Measurements from ENCODE around the gene IFFO2. TPM values are rescaled to one million over a fixed set of nuclear protein-coding genes. Genes with fewer than 3 reads are reported as not detected.

IFFO2 gene
- total RNA-seq, 1 experiment from 2014 or later: 18.7 TPM

GRCh38 chr1:18907021-18907916, 49.2 kb downstream of the IFFO2 start:
- POLR2A ChIA-PET: no interaction called here
- intact Hi-C loops (cut with micrococcal nuclease; ENCODE audit: unreplicated experiment): loop anchor here (5.0 kb wide), 1 partner anchor 190 kb away; no protein-coding TSS in a partner anchor
- no peak overlapping the region for H3K27ac Mint-ChIP-seq (ENCODE audit: unreplicated experiment)
- Histone ChIP-seq H3K4me1 (peaks cover 6% of the 10 kb centered on the region), H3K4me3 (ENCODE audit: low read depth, low read length) (no peak overlapping the region), H3K36me3 (ENCODE audit: control insufficient read depth, insufficient read depth, low read length) (no peaks in the 10 kb centered on the region), H3K9me3 (no peaks in the 10 kb centered on the region), H3K27me3 (replicated peaks; ENCODE audit: control insufficient read depth, insufficient read depth, low read length) (no peaks in the 10 kb centered on the region)
- H3K9me3 Mint-ChIP-seq (ENCODE audit: unreplicated experiment): no peaks in the 10 kb centered on the region
- no peaks in the 10 kb centered on the region for H3K4me1 Mint-ChIP-seq (ENCODE audit: low read depth, unreplicated experiment)
- DNase-seq: peak in 1 of 2 experiments; percentile 56
- peaks cover 12% of the 10 kb centered on the region for H3K36me3 Mint-ChIP-seq (ENCODE audit: insufficient read depth, unreplicated experiment)
- CTCF ChIA-PET: interaction anchor here (0.6 to 1.3 kb wide), 15 partner anchors 23 to 809 kb away, joined by 3 to 7 read pairs (median 3); no protein-coding TSS in a partner anchor
- BruUV-seq (replicated peaks): no TSS peak
- TF ChIP-seq CTCF (IDR thresholded peaks at IDR 0.05; ENCODE audit: insufficient read depth in 1 of 2, low read depth in 1 of 2, low read length in 1 of 2, severe bottlenecking in 1 of 2, unreplicated experiment in 1 of 2): peak; percentile 69 to 87
- H3K4me3 Mint-ChIP-seq (ENCODE audit: unreplicated experiment): no peak overlapping the region
- H3K27me3 Mint-ChIP-seq (ENCODE audit: insufficient read depth, unreplicated experiment): no peaks in the 10 kb centered on the region

- Mint-ChIP-seq H3K9me3 (ENCODE audit: unreplicated experiment) (no peaks in the 10 kb centered on the region), H3K27me3 (ENCODE audit: insufficient read depth, unreplicated experiment) (no peaks in the 10 kb centered on the region), H3K27ac (ENCODE audit: unreplicated experiment) (peak overlapping the region; percentile 98), H3K4me1 (ENCODE audit: low read depth, unreplicated experiment) (no peaks in the 10 kb centered on the region), H3K36me3 (ENCODE audit: insufficient read depth, unreplicated experiment) (peaks cover 12% of the 10 kb centered on the region), H3K4me3 (ENCODE audit: unreplicated experiment) (peak overlapping the region; percentile 99)
- no peak for TF ChIP-seq CTCF (IDR thresholded peaks at IDR 0.05; ENCODE audit: insufficient read depth in 1 of 2, low read depth in 1 of 2, low read length in 1 of 2, severe bottlenecking in 1 of 2, unreplicated experiment in 1 of 2)
- Histone ChIP-seq H3K9me3 (no peaks in the 10 kb centered on the region), H3K4me3 (ENCODE audit: low read depth, low read length) (peak overlapping the region; percentile 66), H3K27me3 (replicated peaks; ENCODE audit: control insufficient read depth, insufficient read depth, low read length) (no peaks in the 10 kb centered on the region), H3K36me3 (ENCODE audit: control insufficient read depth, insufficient read depth, low read length) (no peaks in the 10 kb centered on the region), H3K4me1 (peaks cover 6% of the 10 kb centered on the region)
- POLR2A ChIA-PET: no interaction called here
- CTCF ChIA-PET: interaction anchor here (0.6 to 1.4 kb wide), 6 partner anchors 10 to 184 kb away, joined by 3 to 11 read pairs (median 5); no protein-coding TSS in a partner anchor
- TSS peak; percentile 88 for BruUV-seq (replicated peaks)
- intact Hi-C loops (cut with micrococcal nuclease; ENCODE audit: unreplicated experiment): loop anchor here (2.0 to 5.0 kb wide), 2 partner anchors 19 to 54 kb away; partner anchors contain the start of gene IFFO2
- no peak for DNase-seq
Observed at GRCh38 chr1:18903291-18903756, 53.2 kb downstream of the IFFO2 start.

GRCh38 chr1:18902523-18903290, 53.8 kb downstream of the IFFO2 start, which contains the start of gene ALDH4A1:
Gene ALDH4A1, minus strand, starts transcription at chr1:18902555. Its CDS starts 32 bp downstream, at chr1:18902523.
- Histone ChIP-seq H3K27me3 (replicated peaks; ENCODE audit: control insufficient read depth, insufficient read depth, low read length) (no peaks in the 10 kb centered on the region), H3K9me3 (no peaks in the 10 kb centered on the region), H3K4me1 (peaks cover 6% of the 10 kb centered on the region), H3K36me3 (ENCODE audit: control insufficient read depth, insufficient read depth, low read length) (no peaks in the 10 kb centered on the region), H3K4me3 (ENCODE audit: low read depth, low read length) (peak within 1 kb of the TSS; percentile 86)
- TF ChIP-seq CTCF (IDR thresholded peaks at IDR 0.05; ENCODE audit: insufficient read depth in 1 of 2, low read depth in 1 of 2, low read length in 1 of 2, severe bottlenecking in 1 of 2, unreplicated experiment in 1 of 2): no peak
- CTCF ChIA-PET: interaction anchor here (0.6 to 1.4 kb wide), 8 partner anchors 9 to 583 kb away, joined by 3 to 11 read pairs (median 4); partner anchors contain the start of gene CAPZB
- Mint-ChIP-seq H3K27ac (ENCODE audit: unreplicated experiment) (peak within 1 kb of the TSS; percentile 98), H3K27me3 (ENCODE audit: insufficient read depth, unreplicated experiment) (no peaks in the 10 kb centered on the region), H3K4me1 (ENCODE audit: low read depth, unreplicated experiment) (no peaks in the 10 kb centered on the region), H3K4me3 (ENCODE audit: unreplicated experiment) (peak within 1 kb of the TSS; percentile 99), H3K9me3 (ENCODE audit: unreplicated experiment) (no peaks in the 10 kb centered on the region), H3K36me3 (ENCODE audit: insufficient read depth, unreplicated experiment) (peaks cover 12% of the 10 kb centered on the region)
- peak; percentile 95 to 98 for DNase-seq
- BruUV-seq (replicated peaks): no TSS peak
- intact Hi-C loops (cut with micrococcal nuclease; ENCODE audit: unreplicated experiment): loop anchor here (2.0 to 5.0 kb wide), 2 partner anchors 18 to 55 kb away; partner anchors contain the start of gene IFFO2
- POLR2A ChIA-PET: interaction anchor here (0.5 to 0.6 kb wide), 2 partner anchors 150 to 898 kb away, joined by 3 to 18 read pairs; no protein-coding TSS in a partner anchor
